Islet precursor cell (in vitro differentiated cells): ENCODE data around the gene C10orf67.
A peak's percentile ranks its signal among the peaks of the same experiment; 100 is the strongest.
"Not testable (repeated sequence)": the region's sequence is repeated elsewhere in the genome, so short reads cannot be mapped to it uniquely, and the experiment has no call there.

Experiments
- DNase-seq: peaks from one replicate; pipeline ENCODE4 v3.0.0-alpha.2; 2018

The C10orf67 gene

DNA sequence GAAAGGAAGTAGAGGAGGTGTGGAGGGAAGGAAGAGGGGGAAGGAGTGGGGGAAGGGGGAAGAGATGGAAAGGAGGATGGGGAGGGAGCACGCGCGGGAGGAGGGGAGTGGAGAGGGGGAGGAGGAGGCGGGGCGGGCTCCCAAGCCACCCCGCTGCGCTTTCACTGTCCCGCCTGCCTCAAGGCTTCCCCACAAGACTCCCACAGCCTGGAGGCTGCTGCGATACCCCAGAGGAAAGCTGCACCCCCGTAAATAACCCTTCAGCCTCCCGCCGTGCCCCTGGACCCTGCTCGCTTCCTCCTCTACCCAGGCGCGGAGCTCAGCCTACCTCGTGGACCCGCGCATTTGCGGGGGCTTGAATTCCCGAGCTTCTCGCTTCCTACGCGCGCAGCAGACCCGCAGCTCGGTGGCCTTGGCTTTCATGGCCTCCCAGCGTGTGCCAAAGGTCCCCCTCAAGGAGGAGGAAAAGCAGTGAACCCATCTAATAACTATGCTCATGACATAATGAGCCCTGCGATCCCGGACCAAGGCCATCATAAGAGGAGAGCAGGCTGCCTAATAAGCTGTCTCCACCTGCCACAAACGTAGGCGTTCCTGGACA is at the start of gene C10orf67:
TSS of gene C10orf67 (minus strand) at position 557 of the 601 bp plus-strand sequence. CDS start at position 534, 23 bp downstream.
- no peak for DNase-seq

DNA sequence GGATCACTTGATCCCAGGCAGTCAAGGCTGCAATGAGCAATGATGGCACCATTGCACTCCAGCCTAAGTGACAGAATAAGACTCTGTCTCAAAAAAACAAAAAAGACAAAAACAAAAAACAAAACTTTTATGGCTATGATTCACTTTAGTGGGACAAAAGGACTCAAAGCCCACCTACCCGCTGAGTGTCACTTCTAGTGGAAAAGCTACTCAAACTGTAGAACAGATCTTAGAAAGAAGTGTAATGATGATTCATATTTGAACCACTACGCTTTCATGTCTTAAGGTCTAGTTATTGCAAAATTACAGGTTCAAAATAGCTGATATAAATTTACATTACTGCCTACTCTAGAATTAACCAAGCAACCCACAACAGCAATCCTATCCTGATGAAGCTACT is 47.2 kb upstream of the C10orf67 start:
- DNase-seq = no peak

DNA sequence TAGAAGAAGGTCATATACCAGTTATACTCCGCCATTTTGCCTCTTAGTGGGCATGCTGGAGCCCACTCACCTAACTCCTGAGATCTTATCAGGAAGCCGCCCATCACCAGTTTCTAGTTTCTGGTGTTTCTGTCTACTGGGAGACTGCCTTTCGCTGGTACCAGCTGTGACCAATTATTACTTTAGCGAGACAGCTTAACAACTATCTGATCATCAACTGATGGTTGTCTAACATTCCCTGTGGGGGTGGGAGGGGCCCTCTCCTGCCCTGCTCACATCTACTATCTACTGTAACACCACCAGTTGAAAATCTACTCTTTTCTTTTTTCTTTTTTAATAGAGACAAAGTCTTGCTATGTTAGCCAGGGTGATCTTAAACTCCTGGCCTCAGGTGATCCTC is 46.2 kb upstream of the C10orf67 start:
- no peak for DNase-seq

DNA sequence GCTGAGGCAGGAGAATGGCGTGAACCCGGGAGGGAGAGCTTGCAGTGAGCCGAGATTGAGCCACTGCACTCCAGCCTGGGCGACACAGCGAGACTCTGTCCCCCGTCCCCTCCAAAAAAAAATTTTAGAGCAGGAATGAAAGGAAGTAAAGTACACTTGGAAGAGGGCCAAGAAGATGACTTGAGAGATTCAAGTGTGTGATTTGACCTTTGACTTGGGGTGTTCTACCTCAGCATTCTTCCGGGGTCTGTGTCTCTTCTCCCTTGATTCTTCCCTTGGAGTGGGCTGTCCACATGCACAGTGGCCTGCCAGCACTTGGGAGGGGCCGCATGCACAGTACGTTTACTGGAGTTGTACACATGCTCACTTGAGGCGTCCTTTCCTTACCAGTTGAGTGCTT is 45.8 kb upstream of the C10orf67 start:
- DNase-seq = not testable (repeated sequence)

DNA sequence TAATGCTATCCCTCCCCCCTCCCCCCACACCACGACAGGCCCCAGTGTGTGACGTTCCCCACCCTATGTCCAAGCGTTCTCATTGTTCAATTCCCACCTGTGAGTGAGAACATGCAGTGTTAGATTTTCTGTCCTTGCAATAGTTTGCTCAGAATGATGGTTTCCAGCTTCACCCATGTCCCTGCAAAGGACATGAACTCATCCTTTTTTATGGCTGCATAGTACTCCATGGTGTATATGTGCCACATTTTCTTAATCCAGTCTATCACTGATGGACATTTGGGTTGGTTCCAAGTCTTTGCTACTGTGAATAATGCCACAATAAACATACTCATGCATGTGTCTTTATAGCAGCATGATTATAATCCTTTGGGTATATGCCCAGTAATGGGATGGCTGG is 42.9 kb upstream of the C10orf67 start:
- DNase-seq = not testable (repeated sequence)

DNA sequence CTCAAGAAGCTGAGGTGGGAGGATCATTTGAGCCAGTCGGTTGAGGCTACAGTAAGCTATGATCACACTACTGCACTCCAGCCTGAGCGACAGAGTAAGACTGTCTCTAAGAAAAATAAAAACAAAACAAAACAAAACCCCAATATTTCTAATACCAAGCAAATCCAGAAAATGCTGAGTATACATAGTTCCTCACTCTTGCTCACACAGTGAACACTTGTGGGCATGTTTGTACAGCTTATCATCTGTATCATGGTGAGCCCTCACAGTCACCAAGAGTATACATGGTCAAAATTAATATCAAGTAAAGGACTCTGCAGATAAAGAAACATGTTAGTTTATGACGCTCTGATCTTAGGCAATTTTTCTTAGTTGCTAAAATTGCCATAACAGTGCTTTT is 41.5 kb upstream of the C10orf67 start:
- DNase-seq = no peak

DNA sequence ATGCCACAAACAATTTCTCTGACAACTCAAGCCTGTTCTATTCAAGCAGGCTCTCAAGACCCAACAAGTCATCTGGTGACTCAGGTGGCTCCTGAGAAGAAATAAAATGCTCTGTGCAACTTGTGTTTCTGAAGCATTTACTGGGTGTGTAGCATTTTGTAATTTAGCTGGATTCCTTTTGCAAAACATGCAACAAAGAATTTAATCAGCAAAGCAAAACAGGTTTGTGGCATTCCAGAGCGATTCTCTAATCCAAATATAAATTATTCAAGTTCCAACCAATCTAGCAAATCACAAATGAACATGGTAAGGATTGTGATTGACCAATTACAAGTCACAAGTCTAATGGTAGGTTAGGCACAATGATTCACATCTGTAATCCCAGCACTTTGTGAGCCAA is 39.8 kb upstream of the C10orf67 start:
- DNase-seq = no peak

DNA sequence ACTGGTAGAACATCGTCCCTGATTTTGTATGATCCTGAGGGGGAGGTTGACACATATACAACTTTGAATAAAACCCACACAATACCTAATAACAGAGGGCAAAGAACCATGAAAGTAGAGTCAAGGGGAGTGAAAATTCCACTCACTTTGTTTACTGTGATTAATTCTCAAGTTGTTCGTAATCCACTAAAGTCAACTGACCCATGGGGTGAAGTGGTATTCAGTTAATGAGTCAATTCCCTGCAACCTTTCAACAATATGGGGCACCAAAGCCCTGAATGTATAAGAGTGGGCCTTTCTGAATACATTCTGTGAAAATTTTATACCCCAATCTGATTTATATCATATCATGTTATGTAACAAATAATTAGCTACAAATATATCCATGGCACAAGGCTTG is 39.0 kb upstream of the C10orf67 start:
- DNase-seq = no peak

DNA sequence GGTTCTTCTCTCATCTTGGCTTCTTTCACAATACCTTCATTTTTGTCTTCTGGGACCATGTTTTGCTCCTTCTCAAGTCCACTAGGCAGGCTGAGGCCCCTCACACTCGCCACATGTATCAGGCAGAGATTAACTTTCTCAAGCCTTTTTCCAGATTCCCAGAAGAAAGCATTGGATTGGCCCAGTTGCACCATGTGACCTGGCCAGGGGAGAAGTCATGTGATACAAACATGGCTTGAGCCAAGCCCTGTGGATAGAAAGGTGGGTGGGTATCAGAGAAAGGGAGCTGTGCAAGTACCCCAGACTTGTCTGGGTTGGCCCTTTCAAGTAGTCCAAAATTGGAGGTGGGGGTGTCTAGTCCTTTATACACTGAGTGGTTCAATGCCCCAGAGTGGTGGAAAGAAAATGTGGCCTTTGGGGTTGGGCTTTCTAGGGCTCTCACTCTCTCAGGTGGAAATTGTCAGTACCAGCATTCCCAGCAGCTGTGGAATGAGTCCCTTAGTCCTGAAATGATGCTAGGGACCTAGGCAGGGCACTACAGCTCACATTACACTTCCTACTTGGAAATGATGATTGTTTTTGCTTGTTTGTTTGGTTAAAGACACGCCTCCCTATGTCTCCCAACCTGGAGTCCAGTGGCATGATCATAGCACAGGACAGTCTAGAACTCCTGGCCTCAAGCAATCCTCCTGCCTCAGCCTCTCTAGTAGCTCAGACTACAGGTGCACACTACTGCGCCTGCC is 36.9 kb upstream of the C10orf67 start:
- DNase-seq = peak; percentile 7

DNA sequence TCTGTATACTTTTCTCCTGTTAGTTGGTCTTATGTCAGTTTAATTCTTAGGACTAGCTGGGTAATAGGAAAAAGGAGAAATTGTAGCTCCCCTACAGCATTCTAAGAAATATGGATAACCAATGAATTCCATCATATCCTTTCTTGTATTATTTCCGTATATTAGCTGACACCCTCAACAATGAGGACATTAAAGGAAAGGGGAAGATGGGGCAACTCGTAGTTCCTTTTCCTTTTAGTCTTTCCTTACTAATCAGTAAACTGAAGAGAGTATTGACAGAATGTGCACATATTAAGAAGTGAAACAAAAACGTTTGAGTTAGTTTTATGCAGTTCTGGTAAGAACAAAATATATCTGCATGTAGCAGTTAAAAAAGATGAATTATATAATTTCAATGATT is 35.1 kb upstream of the C10orf67 start:
- no peak for DNase-seq

DNA sequence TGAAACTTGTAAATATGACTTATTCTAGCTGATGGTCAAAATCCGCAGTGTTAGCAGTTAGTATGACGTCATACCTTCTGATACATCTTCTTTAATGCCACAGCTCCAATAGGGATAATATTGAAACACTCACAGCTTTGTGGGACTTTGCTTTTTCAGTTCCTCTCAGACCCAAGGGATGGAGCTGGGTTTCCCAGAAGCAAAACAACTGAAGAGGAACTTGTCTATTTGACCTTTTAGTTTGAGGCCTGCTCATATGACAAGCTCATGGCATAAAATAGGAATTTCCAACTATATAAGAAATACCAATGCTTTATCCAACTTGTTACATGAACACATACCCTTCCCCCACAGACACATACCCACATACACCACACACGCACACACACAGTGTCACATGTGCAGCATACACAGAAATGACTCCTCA is 31.6 kb upstream of the C10orf67 start:
- DNase-seq = no peak

DNA sequence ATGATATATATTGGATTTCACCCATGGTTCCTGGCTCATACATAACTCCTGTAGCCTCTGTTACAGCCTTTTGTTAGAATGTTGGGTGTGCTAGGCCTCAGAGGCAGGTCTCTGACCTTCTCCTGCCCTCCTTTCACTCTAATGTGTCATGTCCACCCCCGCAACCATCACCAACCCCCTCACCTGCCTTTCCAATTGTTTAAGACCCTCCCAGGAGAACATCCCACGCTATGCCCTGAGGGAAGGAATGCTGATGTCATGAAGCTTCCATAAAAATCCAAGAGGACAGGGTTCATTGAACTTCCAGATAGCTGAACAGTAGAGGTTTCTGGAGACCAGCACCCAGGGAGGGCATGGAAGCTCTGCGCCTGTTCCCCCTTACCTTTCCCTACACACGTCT is 30.8 kb upstream of the C10orf67 start:
- DNase-seq = peak; percentile 54

DNA sequence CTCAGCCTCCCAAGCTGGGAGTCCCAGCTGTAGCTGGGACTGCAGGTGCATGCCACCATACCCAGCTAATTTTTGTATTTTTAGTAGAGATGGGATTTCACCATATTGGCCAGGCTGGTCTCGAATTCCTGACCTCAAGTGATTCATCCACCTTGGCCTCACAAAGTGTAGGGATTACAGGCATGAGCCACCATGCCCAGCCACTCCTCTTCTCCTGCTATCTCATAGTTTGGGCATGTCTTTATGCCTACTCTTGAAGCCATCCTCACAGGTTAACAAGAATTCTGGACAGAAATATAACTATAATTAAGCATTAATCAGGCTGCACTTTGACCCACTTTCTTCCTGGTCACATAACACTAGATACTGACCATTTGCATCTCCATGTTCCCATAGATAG is 28.6 kb upstream of the C10orf67 start:
- no peak for DNase-seq

DNA sequence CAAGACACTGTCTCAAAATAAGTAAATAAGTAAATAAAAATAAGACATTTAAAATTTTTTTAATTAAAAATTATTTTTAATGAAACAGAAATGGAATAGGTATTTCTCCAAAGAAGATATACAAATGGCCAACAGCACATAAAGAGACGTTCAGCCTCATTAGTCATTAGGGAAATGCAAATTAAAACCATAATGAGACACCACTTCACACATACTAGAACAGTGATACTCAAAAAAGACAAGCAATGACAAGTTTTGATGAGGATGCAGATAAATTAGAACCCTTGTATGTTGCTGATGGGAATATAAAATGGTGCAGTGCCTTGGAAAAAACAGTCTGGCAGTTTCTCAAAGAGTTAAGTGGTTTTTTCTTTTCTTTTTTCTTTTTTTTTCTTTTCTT is 26.5 kb upstream of the C10orf67 start:
- no peak for DNase-seq

DNA sequence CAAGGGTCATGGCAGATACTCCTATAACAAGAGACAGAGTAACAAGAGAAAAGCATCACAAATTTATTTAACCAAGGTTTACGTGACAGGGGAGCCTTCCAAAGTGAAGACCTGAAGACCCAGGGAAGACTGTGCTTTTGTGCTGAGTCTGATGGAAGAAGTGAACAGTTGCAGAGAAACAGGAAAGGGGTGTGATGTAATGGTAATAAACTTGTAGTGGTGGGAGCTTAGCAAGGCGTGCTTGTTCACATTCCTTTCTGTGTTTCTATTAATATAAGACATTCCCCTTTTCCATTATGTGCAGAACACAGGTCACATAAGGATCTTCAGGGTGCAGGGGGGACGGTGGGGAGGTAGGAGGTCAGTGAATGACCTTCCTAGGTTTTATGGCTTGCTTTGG is 25.5 kb upstream of the C10orf67 start:
- no peak for DNase-seq

DNA sequence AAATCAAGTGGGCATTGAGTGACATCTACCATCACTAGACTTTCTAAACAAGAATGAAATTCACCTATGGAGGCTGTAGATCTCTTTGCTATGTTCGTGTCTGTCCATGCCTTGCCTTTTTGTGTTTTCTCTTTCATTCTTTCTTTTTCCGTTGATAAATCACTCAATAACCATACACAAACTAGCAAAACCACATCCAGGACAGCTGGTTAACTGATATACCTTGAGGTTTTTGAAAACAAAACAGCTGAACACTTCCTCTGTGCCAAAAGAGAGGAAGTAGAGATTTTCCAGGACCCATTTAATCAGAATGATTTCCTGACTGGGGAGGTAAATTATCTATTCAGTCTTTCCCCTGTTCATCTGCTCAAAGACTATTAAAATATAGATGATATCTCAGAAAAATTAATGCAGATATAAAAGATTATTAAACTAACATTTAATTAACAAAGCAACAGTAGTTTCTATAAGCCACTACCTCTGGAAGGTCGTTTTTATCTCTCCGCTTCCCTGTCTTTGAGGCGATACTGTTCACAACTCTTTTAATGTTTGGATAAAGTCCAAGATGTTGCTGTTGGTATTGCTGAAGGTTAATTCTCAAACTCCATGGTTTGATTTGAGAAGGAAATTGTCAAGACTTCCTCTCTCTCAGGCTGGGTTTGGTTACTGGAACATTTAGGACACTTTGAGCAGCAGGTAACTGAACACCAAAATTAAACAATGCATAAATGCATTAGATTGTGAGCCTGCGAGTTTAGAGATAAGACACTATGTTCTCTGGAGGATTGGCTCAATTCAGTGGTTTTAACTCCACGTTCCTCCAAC is 24.4 kb upstream of the C10orf67 start:
- no peak for DNase-seq

DNA sequence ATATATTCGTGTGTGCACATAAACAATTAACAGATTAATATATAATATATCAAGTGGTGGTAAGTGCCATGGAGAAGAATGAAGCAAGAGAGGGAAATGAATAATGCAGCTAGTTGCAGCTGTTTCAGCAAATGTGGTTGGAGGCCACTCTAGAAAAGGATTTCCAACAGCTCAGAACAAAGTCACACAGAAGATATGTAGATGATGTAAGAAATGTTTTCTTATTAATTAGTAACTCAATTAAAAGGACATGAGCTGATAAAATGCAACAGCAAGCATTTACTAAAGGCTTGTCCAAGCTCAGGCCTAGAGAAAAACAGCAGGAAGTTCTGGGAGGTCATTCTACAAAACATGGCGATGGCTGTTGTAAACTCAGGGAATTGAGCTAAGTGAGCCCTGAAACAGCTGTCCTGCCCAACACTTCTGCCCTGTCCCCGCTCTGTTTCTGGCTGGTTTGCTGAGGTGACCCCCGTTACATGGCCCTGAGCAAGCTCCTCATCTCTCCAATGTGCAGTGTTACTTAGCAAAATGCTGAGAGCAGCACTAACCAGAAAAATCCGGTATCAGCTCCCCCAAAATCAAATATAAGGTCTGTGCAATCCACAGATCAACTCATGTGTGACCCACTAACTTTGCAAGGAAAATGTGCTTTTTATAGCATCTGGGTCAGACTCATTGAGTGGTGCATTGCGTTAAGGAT is 23.4 kb upstream of the C10orf67 start:
- no peak for DNase-seq

DNA sequence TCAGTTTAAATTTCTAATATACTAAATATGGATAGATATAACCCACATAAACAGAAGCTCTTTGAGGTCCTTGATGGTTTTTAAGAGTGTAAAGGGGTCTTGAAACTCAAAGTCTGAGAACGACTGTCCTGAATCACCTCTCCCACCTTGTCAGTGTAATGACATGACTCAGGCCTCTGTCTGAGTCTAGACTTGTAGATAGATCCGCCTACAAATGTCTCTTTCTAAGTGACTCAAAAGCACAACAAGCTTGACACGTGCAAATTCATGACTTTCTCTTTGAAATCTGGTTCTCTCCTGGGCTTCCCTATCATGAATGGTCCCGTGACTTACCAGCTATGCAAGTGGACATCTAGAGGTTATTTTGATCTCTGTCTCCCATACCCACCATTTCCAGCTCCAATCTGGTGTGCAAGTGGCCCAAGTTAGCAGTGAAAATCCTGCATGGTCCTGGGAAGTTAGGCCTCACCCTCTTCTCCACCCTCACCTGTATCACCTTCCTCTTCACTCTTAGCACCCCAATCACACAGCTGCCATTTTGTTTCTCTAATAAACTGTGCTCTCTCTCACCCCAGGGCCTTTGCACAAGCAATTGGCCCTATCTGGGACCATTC is 20.9 kb upstream of the C10orf67 start:
- not testable (repeated sequence) for DNase-seq

DNA sequence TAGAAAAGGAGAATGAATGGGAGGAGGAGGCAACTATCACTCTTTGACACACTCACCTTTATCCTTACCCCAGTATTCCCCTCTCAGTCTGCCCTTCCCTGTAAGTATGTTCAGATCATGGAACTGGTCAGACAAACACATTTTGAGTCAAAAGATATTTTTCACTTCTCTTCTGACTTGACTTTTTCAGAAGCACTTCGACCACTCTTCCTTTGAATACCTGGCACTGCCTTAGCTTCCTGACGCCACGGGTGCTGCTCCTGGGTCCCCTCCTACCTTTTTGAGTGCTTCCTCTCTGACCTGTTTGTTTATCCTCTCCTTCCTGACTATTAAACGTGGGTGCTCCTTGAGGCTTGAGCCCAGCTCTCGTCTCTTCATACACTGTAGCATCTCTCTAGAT is 19.8 kb upstream of the C10orf67 start:
- no peak for DNase-seq

DNA sequence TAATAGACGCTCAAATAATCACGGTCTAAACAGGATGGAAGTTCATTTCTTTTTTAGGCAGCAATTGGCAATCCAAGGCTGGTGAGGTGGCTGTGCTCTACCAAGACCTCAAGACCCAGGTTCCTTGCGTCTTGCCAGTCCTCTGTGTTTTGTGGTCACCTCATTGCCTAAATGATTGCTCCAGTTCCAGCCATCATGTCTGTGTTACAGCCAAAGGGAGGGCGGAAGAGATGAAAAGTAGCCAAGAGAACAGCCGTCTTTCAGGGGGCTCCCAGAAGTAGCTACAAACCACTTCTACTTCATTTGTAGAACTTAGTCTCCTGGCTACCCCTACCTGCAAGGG is 19.2 kb upstream of the C10orf67 start:
- DNase-seq = no peak

DNA sequence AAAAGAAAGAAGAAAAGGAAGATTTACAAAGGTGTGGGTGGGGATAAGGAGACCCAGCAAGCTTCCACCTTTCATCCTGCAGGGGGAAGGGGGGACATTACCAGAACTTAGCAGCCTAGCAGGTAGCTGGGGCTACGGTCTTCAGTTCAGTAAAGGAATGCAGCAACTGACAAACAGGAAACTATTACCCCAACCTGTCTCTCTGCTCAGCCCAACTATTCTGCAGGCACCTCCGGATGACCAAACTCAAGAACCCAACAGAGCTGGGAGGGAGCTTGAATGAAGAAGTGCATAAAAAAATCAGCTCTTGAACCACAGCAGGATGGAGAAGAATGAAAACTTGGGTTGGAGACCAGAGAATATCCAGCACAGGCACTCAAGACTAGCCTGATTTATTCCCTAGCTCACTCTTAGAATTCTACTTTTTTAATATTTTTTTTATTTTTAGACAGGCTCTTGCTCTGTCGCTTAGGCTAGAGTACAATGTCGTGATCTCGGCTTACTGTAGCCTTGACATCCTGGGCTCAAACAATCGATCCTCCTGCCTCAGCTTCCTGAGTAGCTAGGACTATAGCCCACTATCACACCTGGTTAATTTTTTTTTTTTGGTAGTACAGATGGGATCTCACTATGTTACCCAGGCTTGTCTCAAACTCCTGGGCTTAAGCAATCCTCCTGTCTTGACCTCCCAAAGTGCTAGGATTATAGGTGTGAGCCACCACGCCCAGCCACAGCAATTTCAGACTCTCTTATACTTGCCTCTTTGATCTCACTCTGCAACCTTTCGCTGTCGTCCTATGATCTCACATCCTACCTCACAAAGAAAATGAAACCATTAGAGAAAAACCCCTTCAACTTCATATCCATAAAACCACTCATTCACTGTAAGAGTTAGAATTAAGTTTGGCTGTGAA is 18.5 kb upstream of the C10orf67 start:
- DNase-seq = no peak
